ENCODE data around the gene ATP6V0E1. TPM values are rescaled to one million over a fixed set of nuclear protein-coding genes. Genes with fewer than 3 reads are reported as not detected.
"Not testable (repeated sequence)": the region's sequence is repeated elsewhere in the genome, so short reads cannot be mapped to it uniquely, and the experiment has no call there.

Gene ATP6V0E1
- total RNA-seq, 1 donor from 2014 or later: 261 TPM

DNA sequence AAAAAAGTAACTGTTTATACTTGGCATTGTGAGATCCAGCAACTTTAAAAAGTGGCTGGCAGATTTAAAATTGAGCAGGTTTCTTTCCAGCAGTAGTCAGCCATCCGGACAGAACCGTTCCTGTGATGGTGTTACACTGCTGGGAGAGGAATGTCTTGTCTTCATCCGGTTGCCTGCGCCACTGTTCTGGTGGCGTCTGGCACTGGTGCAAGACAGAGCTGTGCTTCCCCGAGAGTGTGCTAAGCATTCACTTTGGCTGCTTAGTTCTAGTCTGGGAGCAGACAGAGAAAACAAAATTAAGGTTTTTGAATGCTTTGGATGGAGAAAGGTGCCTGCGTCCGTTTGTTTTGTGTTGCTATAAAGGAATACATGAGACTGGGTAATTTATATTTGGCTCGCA, 37.1 kb downstream of the ATP6V0E1 start:
- H3K9me3 Mint-ChIP-seq (ENCODE audit: unreplicated experiment): no peaks in the 10 kb centered on the region
- H3K27me3 Mint-ChIP-seq (ENCODE audit: unreplicated experiment): no peaks in the 10 kb centered on the region
- no peak overlapping the region for H3K4me3 Mint-ChIP-seq (ENCODE audit: unreplicated experiment)
- H3K4me1 Mint-ChIP-seq (ENCODE audit: unreplicated experiment): peaks cover 23% of the 10 kb centered on the region
- peaks cover 24% of the 10 kb centered on the region for H3K36me3 Mint-ChIP-seq (ENCODE audit: unreplicated experiment)
- no peak for TF ChIP-seq CTCF (IDR thresholded peaks at IDR 0.05)
- no peak for DNase-seq (ENCODE audit: extremely low spot score, unreplicated experiment)
- H3K27ac Mint-ChIP-seq (ENCODE audit: unreplicated experiment): no peak overlapping the region

DNA sequence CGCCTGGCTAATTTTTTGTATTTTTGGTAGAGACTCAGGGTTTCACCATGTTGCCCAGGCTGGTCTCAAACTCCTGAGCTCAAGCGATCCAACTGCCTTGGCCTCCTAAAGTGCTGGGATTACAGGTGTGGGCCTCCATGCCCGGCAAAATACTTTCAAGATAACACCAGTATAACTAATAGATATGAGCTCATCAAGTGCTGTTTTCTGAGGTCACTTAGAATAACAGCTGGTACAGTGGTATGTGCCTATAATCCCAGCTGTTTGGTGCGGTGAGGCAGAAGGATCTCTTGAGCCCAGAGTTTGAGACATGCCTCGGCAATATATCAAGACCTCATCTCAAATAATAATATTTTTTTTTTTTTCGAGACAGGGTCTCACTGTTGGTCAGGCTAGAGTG, 42.1 kb downstream of the ATP6V0E1 start:
- H3K4me1 Mint-ChIP-seq (ENCODE audit: unreplicated experiment): peaks cover 2% of the 10 kb centered on the region
- no peaks in the 10 kb centered on the region for H3K27me3 Mint-ChIP-seq (ENCODE audit: unreplicated experiment)
- H3K27ac Mint-ChIP-seq (ENCODE audit: unreplicated experiment): no peak overlapping the region
- no peak overlapping the region for H3K4me3 Mint-ChIP-seq (ENCODE audit: unreplicated experiment)
- no peak for TF ChIP-seq CTCF (IDR thresholded peaks at IDR 0.05)
- no peaks in the 10 kb centered on the region for H3K9me3 Mint-ChIP-seq (ENCODE audit: unreplicated experiment)
- no peak for DNase-seq (ENCODE audit: extremely low spot score, unreplicated experiment)
- peaks cover 17% of the 10 kb centered on the region for H3K36me3 Mint-ChIP-seq (ENCODE audit: unreplicated experiment)

DNA sequence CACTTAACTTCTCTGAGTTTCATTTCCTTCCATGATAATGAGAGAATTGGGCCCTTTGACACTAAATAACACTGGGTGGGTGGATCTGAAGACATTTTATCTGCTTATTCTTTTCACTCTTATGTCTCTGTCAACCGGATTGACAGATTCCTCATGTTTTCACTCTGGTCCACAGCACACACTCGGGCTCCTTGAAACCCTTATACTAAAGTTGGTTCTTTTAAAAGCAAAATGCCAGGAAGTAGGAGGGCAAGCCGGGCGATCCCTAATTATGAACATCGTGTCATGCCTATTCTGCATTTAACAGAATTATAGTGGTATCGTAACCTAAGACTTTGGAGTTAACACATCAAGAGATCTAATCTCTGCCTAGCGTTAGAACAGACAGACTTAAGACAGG, 44.3 kb downstream of the ATP6V0E1 start:
- TF ChIP-seq CTCF (IDR thresholded peaks at IDR 0.05): no peak
- Mint-ChIP-seq H3K4me1 (ENCODE audit: unreplicated experiment) (peaks cover 2% of the 10 kb centered on the region), H3K27ac (ENCODE audit: unreplicated experiment) (peak overlapping the region; percentile 5), H3K27me3 (ENCODE audit: unreplicated experiment) (no peaks in the 10 kb centered on the region), H3K4me3 (ENCODE audit: unreplicated experiment) (no peak overlapping the region), H3K9me3 (ENCODE audit: unreplicated experiment) (no peaks in the 10 kb centered on the region), H3K36me3 (ENCODE audit: unreplicated experiment) (peaks cover 3% of the 10 kb centered on the region)
- DNase-seq (ENCODE audit: extremely low spot score, unreplicated experiment): no peak

GRCh38 chr5:173028811-173029327, 45.3 kb downstream of the ATP6V0E1 start:
- Mint-ChIP-seq H3K4me3 (ENCODE audit: unreplicated experiment) (no peak overlapping the region), H3K27me3 (ENCODE audit: unreplicated experiment) (no peaks in the 10 kb centered on the region), H3K27ac (ENCODE audit: unreplicated experiment) (no peak overlapping the region), H3K4me1 (ENCODE audit: unreplicated experiment) (peaks cover 2% of the 10 kb centered on the region), H3K9me3 (ENCODE audit: unreplicated experiment) (no peaks in the 10 kb centered on the region), H3K36me3 (ENCODE audit: unreplicated experiment) (peaks cover 3% of the 10 kb centered on the region)
- TF ChIP-seq CTCF (IDR thresholded peaks at IDR 0.05): no peak
- DNase-seq (ENCODE audit: extremely low spot score, unreplicated experiment): no peak

GRCh38 chr5:173029499-173029921, 45.9 kb downstream of the ATP6V0E1 start:
- no peak for TF ChIP-seq CTCF (IDR thresholded peaks at IDR 0.05)
- H3K36me3 Mint-ChIP-seq (ENCODE audit: unreplicated experiment): peaks cover 5% of the 10 kb centered on the region
- no peaks in the 10 kb centered on the region for H3K27me3 Mint-ChIP-seq (ENCODE audit: unreplicated experiment)
- peaks cover 2% of the 10 kb centered on the region for H3K4me1 Mint-ChIP-seq (ENCODE audit: unreplicated experiment)
- no peak overlapping the region for H3K4me3 Mint-ChIP-seq (ENCODE audit: unreplicated experiment)
- H3K9me3 Mint-ChIP-seq (ENCODE audit: unreplicated experiment): no peaks in the 10 kb centered on the region
- DNase-seq (ENCODE audit: extremely low spot score, unreplicated experiment): no peak
- no peak overlapping the region for H3K27ac Mint-ChIP-seq (ENCODE audit: unreplicated experiment)

- H3K36me3 Mint-ChIP-seq (ENCODE audit: unreplicated experiment): peaks cover 19% of the 10 kb centered on the region
These were observed 48.5 kb downstream of the ATP6V0E1 start for GRCh38 chr5:173032096-173032495.

More at GRCh38 chr5:173032096-173032495, 48.5 kb downstream of the ATP6V0E1 start:
- H3K4me3 Mint-ChIP-seq (ENCODE audit: unreplicated experiment); H3K27me3 Mint-ChIP-seq (ENCODE audit: unreplicated experiment); H3K9me3 Mint-ChIP-seq (ENCODE audit: unreplicated experiment); H3K27ac Mint-ChIP-seq (ENCODE audit: unreplicated experiment); DNase-seq (ENCODE audit: extremely low spot score, unreplicated experiment): not testable (repeated sequence)
- peaks cover 12% of the 10 kb centered on the region for H3K4me1 Mint-ChIP-seq (ENCODE audit: unreplicated experiment)
